SIG-M5 (cell line): ENCODE results near the gene CDK7.
A peak's percentile ranks its signal among the peaks of the same experiment; 100 is the strongest.
"Not testable (repeated sequence)": the region's sequence is repeated elsewhere in the genome, so short reads cannot be mapped to it uniquely, and the experiment has no call there.

Experiments
- DNase-seq: peaks from one replicate; lab custom pipeline; 2025; lab: John Stamatoyannopoulos, UW

Gene CDK7

DNA sequence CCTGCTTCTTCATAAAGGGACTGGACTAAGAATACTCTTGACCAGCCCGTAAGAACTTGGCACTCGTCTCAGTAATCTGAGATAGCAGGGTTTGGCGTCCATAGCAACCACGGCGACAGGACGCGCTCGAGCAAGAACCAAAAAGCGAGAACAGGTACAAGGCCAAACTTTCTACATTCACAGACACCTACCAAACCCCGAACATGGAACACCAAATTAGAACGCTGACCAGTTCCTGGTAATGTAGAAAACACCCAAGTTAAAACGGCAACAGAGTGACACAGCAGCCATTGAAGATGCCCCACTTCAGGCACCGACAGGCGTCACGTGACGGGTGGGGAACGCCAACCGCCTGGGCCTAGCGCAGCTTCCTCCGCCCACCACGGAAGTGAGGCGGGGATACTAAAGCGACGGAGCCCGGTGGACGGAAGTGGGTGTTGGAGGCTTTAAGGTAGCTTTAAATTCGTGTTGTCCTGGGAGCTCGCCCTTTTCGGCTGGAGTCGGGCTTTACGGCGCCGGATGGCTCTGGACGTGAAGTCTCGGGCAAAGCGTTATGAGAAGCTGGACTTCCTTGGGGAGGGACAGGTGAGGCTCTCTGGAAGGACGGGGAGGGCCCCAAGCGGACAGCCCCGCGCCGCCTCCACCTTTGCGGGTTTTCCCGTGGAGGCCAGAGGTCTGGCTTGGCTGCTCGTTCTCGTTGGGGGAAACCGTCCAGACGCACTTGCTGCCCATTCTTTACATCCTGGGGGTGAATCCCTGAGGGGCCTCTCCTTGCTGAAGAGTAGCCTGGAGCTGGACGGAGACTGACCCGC lies at the start of gene CDK7:
TSS of gene CDK7 (plus strand) at position 430 of the 812 bp plus-strand sequence. CDS start at position 520, 90 bp downstream.
- peak; percentile 76 for DNase-seq

DNA sequence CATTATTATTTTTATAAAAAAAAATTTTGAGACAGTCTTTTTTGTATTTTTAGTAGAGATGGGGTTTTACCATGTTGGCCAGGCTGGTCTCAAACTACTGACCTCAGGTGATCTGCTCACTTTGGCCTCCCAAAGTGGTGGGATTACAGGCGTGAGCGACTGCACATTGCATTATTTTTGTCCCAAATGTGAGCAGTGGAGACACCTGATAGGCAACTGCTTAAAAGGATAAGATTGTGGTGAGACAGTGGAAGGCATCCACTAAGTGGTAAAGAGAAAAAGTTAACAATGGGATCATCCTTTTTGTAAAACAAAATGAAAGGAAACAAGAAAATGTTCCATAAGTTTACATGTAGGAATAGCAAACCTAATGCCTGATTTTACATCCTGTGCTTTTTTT lies 47.3 kb upstream of the CDK7 start:
- DNase-seq: no peak

- DNase-seq: no peak
Observed at GRCh38 chr5:69188811-69189161, 45.9 kb upstream of the CDK7 start.

GRCh38 chr5:69189162-69190086 lies 45.3 kb upstream of the CDK7 start, which contains the start of gene CENPH:
Gene CENPH (plus strand): TSS chr5:69189583. CDS start chr5:69189635, 52 bp downstream.
- DNase-seq: peak; percentile 80

DNA sequence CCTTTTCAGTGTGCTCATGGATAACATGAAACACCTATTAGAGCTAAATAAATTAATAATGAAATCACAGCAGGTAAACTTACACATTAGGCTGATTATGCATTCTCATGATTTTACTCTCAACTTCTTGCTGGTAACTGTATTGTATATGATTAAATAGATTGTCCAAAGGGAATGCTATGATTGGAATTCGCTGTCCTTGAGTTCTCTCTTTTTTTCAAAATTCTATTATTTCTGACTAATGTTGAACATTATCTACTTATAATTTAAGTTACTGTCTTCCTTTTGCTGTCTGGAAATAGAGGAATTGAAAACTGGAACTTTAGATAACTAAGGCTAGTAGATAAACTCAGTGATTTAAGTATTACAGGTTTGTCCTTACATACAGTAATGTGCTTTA lies 32.2 kb upstream of the CDK7 start:
- DNase-seq: no peak

- no peak for DNase-seq
Observed at GRCh38 chr5:69206528-69207190, 28.0 kb upstream of the CDK7 start.

DNA sequence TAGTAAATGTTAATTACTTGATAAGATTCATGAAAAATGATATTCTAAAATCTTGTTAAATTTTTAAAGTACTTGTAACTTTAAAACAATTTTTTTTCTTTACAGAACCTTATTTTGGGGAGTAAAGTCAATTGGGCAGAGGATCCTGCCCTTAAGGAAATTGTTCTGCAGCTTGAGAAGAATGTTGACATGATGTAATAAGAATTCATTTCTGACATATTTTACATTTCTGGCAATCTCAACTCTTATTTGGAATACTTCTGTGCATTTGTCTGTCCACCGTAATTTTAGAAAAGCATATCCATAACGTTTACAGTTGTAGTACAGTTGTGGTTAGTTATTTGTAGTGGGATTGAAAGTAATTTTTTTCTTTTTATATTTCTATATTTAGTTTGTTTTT lies 25.1 kb upstream of the CDK7 start:
- DNase-seq: no peak

DNA sequence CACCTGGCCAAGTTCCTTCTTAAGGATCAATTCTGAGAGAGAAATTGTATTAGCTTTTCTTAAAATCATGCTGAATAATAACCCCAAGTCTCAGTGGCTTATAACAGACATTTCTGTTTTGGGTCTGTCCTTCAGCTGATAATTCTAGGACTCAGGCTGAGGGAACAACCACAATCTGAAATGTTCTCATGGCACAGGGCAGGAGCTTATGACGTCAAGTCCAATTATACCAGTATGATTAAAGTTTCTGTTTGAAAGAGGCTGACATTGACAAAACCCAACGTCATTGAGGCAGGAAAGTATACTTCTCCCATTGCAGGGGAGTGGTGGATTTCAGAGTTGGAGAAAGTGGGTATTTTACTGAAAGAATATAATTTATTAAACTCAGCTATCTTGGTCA lies 23.5 kb upstream of the CDK7 start:
- no peak for DNase-seq

DNA sequence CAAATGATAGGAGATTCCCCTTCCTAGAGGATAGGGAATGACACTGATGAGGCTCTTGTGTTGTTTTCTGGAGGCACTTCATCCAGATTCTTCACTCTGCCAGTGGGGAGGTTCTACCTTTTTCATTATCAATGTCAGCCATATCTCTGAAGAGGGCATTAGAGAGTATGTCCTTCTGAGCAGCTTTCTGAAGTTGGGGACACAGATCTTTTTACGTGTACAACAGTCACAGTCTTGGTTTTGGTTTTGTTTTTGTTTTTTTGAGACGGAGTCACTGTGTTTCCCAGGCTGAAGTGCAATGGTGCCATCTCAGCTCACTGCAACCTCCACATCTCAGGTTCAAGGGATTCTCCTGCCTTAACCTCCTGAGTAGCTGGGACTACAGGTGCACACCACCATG lies 22.7 kb upstream of the CDK7 start:
- no peak for DNase-seq

DNA sequence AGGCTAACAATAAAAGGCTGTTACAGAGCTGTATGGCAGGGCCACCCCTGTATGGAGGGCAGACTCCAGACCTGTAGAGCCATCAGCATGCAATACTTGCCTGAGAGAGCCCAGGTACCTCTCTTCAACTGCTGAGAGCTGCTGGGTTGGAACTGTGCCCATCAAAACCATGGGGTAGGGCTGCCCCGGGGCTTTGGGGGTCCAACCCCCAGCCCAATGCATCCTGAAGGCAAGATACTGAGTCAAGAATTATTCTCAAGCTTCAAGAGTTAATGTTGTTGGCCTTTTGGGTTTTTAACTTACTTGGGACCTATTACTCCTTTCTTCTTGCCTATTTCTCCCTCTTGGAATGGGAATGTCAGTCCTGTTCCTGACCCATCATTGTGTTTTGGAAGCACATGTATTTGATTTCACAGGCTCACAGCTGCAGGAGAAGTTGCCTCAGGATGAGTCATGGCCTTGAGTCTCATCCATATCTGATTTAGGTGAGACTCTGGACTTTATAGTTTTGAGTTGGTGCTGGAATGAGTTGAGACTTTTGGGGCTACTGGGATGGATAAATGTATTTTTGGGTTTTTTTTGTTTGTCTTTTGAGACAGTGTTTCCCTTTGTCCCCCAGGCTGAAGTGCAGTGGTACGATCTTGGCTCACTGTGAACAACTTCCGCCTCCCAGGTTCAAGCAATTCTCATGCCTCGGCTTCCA lies 21.0 kb upstream of the CDK7 start:
- no peak for DNase-seq

GRCh38 chr5:69217151-69217511 lies 17.6 kb upstream of the CDK7 start:
- DNase-seq: no peak

DNA sequence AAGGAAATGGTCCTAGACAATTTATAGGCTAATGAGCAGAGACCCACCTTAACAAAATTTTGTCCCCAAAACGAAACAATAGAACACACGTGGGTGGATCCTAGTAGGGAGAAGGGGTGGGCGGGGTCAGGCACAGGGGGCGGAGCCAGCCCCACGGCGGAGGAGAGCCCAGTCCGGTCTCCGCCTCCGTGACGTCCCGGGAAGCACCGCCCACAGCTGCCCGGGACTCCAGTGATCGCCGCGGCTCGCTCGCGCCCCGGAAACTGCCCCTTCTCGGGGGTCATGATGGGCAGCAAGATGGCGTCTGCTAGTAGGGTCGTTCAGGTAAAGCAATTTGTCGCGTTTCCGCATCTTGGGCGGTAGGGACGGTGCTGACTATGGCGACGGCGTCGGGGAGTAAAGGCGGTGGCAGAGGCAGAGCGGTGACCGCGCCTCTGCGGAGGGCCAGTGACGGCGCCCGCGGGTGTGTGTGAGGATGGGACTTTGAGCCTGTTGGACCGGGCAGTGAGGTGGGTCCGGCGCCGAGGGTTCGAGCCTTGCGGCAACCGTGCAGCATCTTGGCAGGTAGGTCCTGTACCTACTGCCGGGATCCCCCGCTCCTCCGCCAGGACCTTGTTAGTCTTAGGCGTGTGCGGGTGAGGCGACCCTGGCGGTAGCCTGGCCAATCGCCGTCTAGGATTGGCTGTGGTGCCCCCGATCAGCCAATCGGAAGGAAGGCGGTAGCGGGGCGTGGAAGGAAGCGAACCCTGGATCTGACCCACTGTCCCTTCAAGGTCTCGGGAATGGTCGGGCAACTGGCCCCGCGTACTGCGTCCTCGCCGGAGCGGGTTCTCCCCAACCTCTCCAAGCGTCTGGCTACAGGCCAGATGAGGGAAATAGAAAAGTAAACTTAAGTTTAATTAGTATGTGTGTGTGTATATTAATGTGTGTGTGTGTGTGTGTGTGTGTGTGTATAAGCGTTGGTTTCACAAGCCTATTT lies 16.8 kb upstream of the CDK7 start:
- DNase-seq: peak; percentile 71

DNA sequence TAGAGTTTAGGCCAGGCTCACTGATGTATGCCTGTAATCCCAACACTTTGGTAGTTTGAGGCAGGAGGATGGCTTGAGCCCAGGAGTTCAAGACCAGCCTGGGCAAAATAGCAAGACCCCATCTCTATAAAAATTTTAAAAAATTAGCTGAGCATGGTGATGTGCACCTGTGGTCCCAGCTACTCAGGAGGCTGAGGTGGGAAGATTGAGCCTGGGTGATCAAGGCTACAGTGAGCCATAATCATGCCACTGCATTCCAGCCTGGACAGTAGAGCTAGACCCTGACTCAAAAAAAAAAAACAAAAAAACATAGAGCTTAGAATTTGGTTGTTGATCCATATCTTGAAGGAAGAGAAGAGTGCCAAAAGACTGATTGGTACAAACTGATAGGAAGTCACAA lies 14.7 kb upstream of the CDK7 start:
- DNase-seq: no peak

GRCh38 chr5:69220371-69220770 lies 14.3 kb upstream of the CDK7 start:
- DNase-seq: not testable (repeated sequence)

- DNase-seq: not testable (repeated sequence)
Observed at GRCh38 chr5:69220833-69221232, 13.9 kb upstream of the CDK7 start.

DNA sequence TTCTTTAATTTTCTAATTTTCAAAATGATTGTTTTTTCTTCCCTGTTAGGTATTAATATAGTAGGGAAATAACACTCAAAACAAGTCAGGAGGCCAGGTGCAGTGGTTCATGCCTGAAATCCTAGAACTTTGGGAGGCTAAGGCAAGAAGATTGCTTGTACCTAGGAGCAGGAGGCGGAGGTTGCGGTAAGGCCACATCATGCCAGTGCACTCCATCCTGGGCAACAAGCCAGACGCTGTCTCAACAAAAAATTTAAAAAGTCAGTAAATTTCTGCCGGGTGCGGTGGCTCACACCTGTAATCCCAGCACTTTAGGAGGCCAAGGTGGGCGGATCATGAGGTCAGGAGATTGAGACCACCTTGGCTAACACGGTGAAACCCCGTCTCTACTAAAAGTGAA lies 10.2 kb upstream of the CDK7 start:
- DNase-seq: no peak

DNA sequence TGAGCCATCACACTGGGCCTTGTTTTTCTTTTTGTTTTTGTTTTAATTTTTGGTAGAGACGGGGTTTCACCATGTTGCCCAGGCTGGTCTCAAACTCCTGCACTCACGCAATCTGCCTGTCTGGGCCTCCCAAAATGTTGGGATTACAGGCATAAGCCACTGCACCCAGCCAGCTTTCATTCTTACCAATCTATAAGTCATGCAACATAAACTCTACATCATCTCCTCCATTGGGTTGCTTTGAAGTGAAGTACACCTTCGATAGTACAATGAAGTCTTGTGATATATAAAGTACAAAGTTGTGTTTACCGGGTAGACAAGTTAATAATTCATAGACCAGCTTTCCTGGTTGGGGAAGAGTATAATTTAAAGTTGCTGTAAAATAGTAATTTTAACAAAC lies 8.8 kb upstream of the CDK7 start:
- DNase-seq: no peak

- no peak for DNase-seq
Observed at GRCh38 chr5:69230181-69230580, 4.5 kb upstream of the CDK7 start.

DNA sequence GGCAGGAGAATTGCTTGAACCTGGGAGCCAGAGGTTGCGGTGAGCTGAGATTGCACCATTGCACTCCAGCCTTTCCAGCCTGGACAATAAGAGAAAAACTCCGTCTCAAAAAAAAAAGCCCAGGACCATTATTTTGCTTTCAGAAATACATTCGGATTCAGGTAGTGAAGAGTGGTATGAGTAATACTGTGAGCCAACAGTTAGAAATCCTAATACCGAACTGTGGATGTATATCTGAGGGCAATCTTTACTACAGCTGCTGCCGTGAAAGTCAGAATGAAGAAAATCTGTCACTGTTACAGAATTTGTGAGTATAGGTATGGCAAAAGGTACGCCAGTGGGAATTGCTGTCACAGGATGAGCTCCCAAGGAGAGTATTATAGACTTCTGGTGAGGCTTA lies 3.4 kb upstream of the CDK7 start:
- DNase-seq: no peak

GRCh38 chr5:69231851-69232250 lies 2.8 kb upstream of the CDK7 start:
- no peak for DNase-seq

GRCh38 chr5:69236733-69237132 lies 2.0 kb downstream of the CDK7 start:
- not testable (repeated sequence) for DNase-seq
